Osteoblast (primary cell): Measurements from ENCODE around the gene HOXC10. TPM values are rescaled to one million over a fixed set of nuclear protein-coding genes. Genes with fewer than 3 reads are reported as not detected.

Source experiments
- DNase-seq: peaks from one replicate; pipeline ENCODE4 v3.0.0; 2011; ENCODE audit warnings: low spot score, mixed read lengths; ENCODE audit not compliant: insufficient read length; ENCODE audit errors: missing footprints
- H2AFZ ChIP-seq: 2 replicates; pipeline ENCODE4 v1.6.0; 2011; ENCODE audit warnings: mild to moderate bottlenecking, low read length
- H3K27ac ChIP-seq: 2 replicates; pipeline ENCODE4 v1.5.1; 2011; ENCODE audit warnings: mild to moderate bottlenecking, low read depth, low read length, moderate library complexity
- H3K27me3 ChIP-seq: 2 replicates; pipeline ENCODE4 v1.6.0; 2012; ENCODE audit warnings: mild to moderate bottlenecking, control low read depth, inconsistent platforms, low read length, moderate library complexity; ENCODE audit not compliant: insufficient read depth
- H3K36me3 ChIP-seq: 2 replicates; pipeline ENCODE4 v1.5.1; 2011; ENCODE audit warnings: mild to moderate bottlenecking, low read length, control low read depth, moderate library complexity; ENCODE audit not compliant: insufficient read depth
- H3K4me1 ChIP-seq: 2 replicates; pipeline ENCODE4 v1.5.1; 2011; ENCODE audit warnings: mild to moderate bottlenecking, low read length, control low read depth, moderate library complexity; ENCODE audit not compliant: insufficient read depth
- H3K4me2 ChIP-seq: 2 replicates; pipeline ENCODE4 v1.6.0; 2011; ENCODE audit warnings: mild to moderate bottlenecking, low read length; ENCODE audit not compliant: insufficient read depth
- H3K4me3 ChIP-seq: fragments of 200-600 bp; sonication (generic); 3 replicates; pipeline ENCODE4 v1.5.1; 2012; ENCODE audit warnings: mild to moderate bottlenecking, low read length, inconsistent platforms; ENCODE audit not compliant: insufficient read depth
- H3K79me2 ChIP-seq: 2 replicates; pipeline ENCODE4 v1.6.0; 2012; ENCODE audit warnings: mild to moderate bottlenecking, low read length, control low read depth, inconsistent platforms; ENCODE audit not compliant: insufficient read depth
- H3K9me3 ChIP-seq: 2 replicates; pipeline ENCODE4 v1.5.1; 2011; ENCODE audit warnings: low read depth, low read length, control low read depth
- H4K20me1 ChIP-seq: 2 replicates; pipeline ENCODE4 v1.6.0; 2012; ENCODE audit warnings: mild to moderate bottlenecking, low read length, control low read depth; ENCODE audit not compliant: insufficient read depth
- total RNA-seq: library from RNA; depleted of rRNA; stranded (reverse); fragments of >200 nt; gene quantifications from 2 replicates; pipeline ENCODE4 v1.2.3, GENCODE V29; 2012
- TF ChIP-seq, protein P1 (sequence below): IDR thresholded peaks from 2 replicates; pipeline ENCODE4 v1.5.1; 2011; ENCODE audit warnings: mild to moderate bottlenecking, low read depth, low read length, moderate library complexity; ENCODE audit errors: extremely low read depth

The HOXC10 gene
- total RNA-seq, 1 donor = 11.2 TPM

DNA sequence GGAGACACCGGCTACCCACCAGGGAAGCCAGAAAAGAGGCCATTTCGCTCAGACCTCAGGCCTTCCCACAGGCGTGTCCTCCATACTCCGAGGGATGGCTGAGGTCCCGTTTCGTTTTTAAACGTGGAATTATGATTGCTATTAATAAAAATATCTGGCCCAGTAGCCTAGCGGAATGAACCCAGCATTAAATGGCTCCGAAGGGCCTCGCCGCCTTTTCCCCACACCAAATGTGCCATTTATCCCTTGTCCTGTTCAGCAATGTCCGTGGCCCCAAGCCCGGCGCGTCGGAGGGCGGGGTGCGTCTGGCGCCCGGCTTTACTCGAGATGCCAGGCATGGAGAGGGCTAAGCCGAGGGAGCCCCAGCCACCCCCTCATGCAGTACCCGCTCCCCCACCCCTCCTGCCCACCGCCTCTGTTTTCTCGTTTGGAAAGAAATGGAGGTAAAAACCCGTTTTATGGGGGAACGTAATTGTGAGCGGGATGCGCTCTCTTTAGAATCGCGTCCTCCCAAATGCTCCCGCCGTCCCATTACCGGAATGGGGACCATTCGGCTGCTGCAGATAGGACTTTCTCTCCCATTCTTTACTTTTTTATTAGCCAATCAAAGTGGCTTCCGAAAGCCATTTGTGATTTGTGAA, 29.6 kb downstream of the HOXC10 start:
- Histone ChIP-seq H3K79me2 (peaks cover 79% of the 10 kb centered on the region), H3K27me3 (no peaks in the 10 kb centered on the region), H3K4me3 (peak overlapping the region; percentile 40), H3K4me1 (peaks cover 46% of the 10 kb centered on the region), H3K4me2 (peak overlapping the region; percentile 66), H3K9me3 (no peaks in the 10 kb centered on the region), H4K20me1 (no peaks in the 10 kb centered on the region), H3K27ac (peak overlapping the region; percentile 67), H3K36me3 (no peaks in the 10 kb centered on the region), H2AFZ (peak overlapping the region; percentile 41)
- TF ChIP-seq, protein P1, sequence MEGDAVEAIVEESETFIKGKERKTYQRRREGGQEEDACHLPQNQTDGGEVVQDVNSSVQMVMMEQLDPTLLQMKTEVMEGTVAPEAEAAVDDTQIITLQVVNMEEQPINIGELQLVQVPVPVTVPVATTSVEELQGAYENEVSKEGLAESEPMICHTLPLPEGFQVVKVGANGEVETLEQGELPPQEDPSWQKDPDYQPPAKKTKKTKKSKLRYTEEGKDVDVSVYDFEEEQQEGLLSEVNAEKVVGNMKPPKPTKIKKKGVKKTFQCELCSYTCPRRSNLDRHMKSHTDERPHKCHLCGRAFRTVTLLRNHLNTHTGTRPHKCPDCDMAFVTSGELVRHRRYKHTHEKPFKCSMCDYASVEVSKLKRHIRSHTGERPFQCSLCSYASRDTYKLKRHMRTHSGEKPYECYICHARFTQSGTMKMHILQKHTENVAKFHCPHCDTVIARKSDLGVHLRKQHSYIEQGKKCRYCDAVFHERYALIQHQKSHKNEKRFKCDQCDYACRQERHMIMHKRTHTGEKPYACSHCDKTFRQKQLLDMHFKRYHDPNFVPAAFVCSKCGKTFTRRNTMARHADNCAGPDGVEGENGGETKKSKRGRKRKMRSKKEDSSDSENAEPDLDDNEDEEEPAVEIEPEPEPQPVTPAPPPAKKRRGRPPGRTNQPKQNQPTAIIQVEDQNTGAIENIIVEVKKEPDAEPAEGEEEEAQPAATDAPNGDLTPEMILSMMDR = no peak
- peak; percentile 67 for DNase-seq

DNA sequence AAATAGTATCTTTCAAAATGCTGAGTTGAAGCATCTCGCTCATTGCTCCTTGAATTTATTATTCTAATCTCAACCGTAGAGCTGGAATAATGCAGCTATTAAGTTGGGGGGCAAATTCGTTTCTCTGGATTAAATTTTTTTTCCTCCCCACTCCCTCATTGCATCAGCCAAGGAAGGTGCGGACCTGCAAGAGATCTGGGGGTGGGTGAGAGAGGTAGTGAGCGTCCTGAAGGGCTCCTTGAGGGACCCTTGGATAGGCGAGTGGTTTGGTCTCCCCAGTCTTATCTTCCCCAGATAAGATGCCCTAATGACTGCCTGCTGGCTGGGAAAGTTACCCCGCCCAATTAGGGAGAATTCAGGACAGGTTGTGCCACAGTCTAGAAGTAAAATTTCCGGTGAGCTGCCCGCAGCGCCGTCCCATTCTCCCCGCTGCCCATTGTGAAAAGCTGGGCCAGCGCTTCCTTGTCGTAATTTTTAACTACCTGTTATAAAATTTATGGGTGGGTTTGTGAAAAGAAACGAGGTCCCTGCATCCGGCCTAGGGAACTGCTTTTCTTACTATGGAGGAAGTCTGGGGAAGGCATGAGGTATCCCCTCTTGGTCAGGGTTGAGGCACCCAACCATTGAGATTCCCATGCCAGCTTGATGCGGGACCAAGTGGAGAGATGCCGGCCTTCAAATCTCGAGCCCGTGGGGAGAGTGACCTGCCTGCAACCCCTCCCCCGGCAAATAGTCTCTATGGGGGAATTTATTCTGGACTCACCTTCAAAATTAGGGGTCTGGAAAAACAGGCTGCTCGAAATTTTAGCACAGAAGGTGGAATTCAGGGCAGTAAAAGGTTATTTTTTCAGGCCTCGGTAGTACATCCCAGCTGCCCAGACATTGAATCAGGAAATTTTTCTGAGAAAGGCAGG, 30.3 kb downstream of the HOXC10 start:
- Histone ChIP-seq H3K4me2 (peak overlapping the region; percentile 94), H3K27ac (no peak overlapping the region), H3K27me3 (no peaks in the 10 kb centered on the region), H4K20me1 (no peaks in the 10 kb centered on the region), H3K79me2 (peaks cover 79% of the 10 kb centered on the region), H3K4me3 (no peak overlapping the region), H3K36me3 (no peaks in the 10 kb centered on the region), H3K4me1 (peaks cover 46% of the 10 kb centered on the region), H2AFZ (no peak overlapping the region), H3K9me3 (no peaks in the 10 kb centered on the region)
- no peak for DNase-seq
- TF ChIP-seq, protein P1 = no peak

DNA sequence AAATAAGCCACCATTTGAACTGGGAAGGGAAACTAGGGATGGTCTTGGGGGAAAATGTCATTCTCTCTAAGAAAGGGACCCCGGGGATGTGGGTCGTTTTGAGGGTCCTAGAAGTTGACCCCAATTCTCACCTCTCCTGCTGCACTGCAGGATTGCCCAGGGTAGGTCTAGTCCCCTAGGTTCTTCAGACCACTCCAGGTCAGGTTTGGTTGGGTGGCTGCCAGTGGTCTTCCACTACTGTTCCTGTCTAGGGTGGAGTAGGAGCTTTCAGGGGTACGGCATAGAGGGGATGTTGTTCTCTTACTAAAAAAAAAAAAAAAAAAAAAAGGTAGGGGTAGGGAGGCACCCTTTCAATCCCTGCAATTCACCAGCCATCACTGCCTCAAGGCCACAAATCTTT, 31.1 kb downstream of the HOXC10 start:
- TF ChIP-seq, protein P1 = no peak
- H3K4me3 ChIP-seq = peak overlapping the region; percentile 94
- H3K4me2 ChIP-seq = peak overlapping the region; percentile 94
- no peaks in the 10 kb centered on the region for H3K27me3 ChIP-seq
- H3K27ac ChIP-seq = peak overlapping the region; percentile 86
- H3K9me3 ChIP-seq = no peaks in the 10 kb centered on the region
- H2AFZ ChIP-seq = peak overlapping the region; percentile 23
- peaks cover 79% of the 10 kb centered on the region for H3K79me2 ChIP-seq
- H4K20me1 ChIP-seq = peaks cover 6% of the 10 kb centered on the region
- H3K4me1 ChIP-seq = peaks cover 51% of the 10 kb centered on the region
- no peaks in the 10 kb centered on the region for H3K36me3 ChIP-seq
- no peak for DNase-seq

DNA sequence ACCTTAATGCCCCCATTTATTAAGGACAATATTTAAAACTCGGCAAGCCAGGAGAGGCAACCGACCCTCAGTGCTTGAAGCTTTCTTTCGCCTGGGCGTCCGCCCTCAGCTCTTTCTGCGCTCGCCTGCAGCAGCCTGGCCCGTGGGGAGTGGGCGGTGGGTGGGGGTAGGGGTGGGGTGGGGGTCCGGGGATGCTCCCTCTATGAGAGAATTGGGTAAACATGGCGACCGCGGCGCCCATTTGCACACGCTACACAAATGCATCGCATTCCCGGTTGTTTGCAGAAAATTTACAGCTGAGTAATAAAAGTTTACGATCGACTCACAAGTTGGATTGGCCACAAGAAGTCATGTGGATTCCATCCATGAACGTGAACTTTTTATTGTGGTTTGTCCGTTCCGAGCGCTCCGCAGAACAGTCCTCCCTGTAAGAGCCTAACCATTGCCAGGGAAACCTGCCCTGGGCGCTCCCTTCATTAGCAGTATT, 31.6 kb downstream of the HOXC10 start:
- TF ChIP-seq, protein P1 = no peak
- Histone ChIP-seq H3K27me3 (no peaks in the 10 kb centered on the region), H3K27ac (peak overlapping the region; percentile 96), H3K4me1 (peaks cover 55% of the 10 kb centered on the region), H4K20me1 (peaks cover 11% of the 10 kb centered on the region), H3K79me2 (peaks cover 79% of the 10 kb centered on the region), H3K36me3 (no peaks in the 10 kb centered on the region), H3K4me3 (peak overlapping the region; percentile 94), H3K4me2 (peak overlapping the region; percentile 94), H3K9me3 (no peaks in the 10 kb centered on the region), H2AFZ (peak overlapping the region; percentile 23)
- peak; percentile 96 for DNase-seq
